GM12873 (cell line): Measurements from ENCODE around the gene MATR3.

Experiments used
- CTCF ChIP-seq: IDR thresholded peaks from 2 replicates; pipeline ENCODE4 v1.5.1; 2012; ENCODE audit warnings: low read depth, mild to moderate bottlenecking, moderate library complexity, low read length, control low read depth; ENCODE audit not compliant: insufficient read depth; ENCODE audit errors: missing control alignments

Gene MATR3

DNA sequence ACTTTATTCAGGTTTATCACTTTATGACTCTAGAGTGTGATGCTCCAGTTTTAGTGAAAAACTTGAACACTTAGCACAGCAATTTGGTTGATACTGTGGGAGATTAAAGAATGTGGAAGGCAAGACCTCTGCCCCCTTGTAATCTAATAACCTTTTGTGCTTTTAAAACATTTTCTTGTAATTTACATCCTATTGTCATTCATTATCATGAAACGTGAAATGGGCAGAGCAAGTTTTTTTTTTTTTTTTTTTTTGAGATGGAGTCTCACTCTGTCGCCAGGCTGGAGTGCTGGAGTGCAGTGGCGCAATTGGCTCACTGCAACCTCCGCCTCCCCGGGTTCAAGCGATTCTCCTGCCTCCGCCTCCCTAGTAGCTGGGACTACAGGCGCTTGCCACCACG is 49.9 kb downstream of the MATR3 start:
- TF ChIP-seq CTCF: no peak

- TF ChIP-seq CTCF: no peak
Measured at GRCh38 chr5:139344177-139344576, 50.6 kb downstream of the MATR3 start.

- TF ChIP-seq CTCF: no peak
Measured at GRCh38 chr5:139354186-139354585, 60.6 kb downstream of the MATR3 start.

- TF ChIP-seq CTCF: no peak
Measured at GRCh38 chr5:139358064-139358463, 64.5 kb downstream of the MATR3 start.

- no peak for TF ChIP-seq CTCF
Measured at GRCh38 chr5:139360384-139360783, 66.8 kb downstream of the MATR3 start.

DNA sequence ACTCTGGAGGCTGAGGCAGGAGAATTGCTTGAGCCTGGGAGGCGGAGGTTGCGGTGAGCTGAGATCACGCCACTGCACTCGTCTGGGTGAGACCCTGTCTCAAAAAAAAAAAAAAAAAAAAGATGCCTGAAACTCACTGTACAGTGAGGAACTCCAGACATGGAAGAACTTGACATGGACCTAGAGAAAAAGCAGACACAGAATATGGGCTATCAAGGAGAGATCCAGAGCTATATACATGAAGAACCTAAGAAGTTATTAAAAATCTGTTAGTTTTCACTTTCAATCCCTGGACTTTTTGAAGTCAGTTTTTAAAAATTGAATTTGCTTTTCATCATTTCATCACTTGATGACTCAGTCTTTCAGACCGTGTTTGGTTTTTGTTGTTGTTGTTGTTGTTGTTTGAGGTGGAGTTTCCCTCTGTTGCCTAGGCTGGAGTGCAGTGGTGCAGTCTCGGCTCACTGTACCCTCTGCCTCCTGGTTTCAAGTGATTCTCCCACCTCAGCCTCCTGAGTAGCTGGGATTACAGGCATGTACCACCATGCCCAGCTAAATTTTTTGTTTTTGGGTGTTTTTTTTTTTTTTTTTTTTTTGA is 68.4 kb downstream of the MATR3 start:
- no peak for TF ChIP-seq CTCF

DNA sequence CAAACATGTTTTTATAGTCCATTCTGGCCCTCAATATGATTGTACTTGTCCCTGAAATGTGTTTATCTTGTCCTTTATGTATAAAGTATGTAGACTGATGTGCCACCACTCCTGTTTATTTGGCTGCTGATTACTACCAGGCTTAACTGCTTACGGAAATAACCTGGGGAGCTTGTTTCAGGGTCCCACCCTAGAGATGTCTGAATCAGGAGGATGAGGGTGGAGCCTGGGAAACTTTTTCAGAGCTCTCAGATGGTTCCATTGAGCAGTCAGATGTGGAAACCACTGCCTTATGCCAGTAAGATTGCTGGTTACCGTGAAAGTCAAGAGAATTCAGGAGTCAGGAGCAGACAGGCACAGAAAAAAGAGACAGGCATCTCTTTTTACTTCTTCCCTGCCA is 70.4 kb downstream of the MATR3 start:
- TF ChIP-seq CTCF: no peak

DNA sequence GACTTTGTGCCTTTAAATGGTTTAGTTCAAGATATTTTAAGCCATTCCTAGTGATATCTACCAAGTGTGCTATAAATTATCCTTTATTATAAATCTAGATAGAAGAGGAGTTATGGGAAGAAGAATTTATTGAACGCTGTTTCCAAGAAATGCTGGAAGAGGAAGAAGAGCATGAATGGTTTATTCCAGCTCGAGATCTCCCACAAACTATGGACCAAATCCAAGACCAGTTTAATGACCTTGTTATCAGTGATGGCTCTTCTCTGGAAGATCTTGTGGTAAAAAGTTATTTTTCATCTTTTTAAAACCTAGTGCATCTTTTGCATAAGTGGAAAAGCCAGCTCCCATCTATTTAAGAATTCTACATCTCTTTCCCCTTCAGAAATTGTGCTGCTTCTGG is 70.9 kb downstream of the MATR3 start:
- no peak for TF ChIP-seq CTCF
